GM12874 (cell line): Measurements from ENCODE around the gene KLF17.

Experiments used
- TF ChIP-seq, protein P1 (sequence below): IDR thresholded peaks from 2 replicates; pipeline ENCODE4 v1.5.1; 2011; ENCODE audit warnings: low read depth, mild to moderate bottlenecking, control low read depth, low read length, moderate library complexity; ENCODE audit not compliant: insufficient read depth

KLF17 gene

DNA sequence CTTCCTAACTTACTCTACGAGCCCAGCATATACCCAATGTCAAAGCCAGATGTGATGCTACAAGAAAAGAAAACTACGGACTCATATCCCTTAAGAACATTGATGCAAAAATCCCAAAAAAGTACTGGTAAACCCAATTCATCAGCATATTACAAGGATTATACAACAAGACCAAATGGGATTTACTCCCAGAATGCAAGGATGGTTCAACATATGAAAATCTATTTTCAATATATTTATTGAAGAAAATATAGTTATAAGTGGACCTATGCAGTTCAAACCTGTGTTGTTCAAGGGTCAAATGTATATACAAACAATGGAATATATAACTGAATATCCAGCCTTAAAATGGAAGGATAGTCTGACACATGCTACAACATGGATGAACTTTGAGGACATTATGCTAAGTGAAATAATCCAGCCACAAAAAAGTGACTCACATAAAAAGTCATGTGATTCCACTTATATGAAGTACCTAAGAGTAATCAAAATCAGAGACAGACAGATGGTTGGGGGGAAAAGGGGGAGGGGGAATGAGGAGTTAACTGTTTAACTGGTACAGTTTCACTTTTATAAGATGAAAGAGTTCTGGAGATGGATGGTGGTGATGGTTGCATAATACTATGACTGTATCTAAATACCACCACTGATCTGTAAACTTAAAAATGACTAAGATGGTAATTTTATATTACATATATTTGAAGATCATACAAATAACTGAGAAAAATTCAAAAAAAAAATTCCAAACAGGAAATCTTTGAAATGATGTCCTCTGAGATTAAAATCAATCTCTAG, 26.5 kb downstream of the KLF17 start:
- TF ChIP-seq, protein P1, sequence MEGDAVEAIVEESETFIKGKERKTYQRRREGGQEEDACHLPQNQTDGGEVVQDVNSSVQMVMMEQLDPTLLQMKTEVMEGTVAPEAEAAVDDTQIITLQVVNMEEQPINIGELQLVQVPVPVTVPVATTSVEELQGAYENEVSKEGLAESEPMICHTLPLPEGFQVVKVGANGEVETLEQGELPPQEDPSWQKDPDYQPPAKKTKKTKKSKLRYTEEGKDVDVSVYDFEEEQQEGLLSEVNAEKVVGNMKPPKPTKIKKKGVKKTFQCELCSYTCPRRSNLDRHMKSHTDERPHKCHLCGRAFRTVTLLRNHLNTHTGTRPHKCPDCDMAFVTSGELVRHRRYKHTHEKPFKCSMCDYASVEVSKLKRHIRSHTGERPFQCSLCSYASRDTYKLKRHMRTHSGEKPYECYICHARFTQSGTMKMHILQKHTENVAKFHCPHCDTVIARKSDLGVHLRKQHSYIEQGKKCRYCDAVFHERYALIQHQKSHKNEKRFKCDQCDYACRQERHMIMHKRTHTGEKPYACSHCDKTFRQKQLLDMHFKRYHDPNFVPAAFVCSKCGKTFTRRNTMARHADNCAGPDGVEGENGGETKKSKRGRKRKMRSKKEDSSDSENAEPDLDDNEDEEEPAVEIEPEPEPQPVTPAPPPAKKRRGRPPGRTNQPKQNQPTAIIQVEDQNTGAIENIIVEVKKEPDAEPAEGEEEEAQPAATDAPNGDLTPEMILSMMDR: no peak

GRCh38 chr1:44146536-44147361, 28.1 kb downstream of the KLF17 start:
- TF ChIP-seq, protein P1: no peak

DNA sequence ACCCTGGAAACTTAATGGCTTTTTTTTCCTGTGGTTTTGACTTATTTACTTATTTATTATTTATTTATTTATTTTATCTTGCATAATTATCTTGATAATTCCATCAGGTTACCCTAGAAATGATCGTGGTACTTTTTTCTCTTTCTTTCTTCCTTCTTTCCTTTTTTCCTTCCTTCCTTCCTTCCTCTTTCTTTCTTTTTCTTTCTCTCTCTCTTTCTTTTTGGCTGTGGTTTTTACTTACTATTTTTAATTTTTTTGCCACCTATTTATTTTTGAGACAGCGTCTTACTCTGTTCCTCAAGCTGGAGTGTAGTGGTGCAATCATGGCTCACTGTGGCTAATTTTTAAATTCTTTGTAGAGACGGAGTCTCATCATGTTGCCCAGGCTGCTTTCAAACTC, 29.0 kb downstream of the KLF17 start:
- TF ChIP-seq, protein P1: no peak

DNA sequence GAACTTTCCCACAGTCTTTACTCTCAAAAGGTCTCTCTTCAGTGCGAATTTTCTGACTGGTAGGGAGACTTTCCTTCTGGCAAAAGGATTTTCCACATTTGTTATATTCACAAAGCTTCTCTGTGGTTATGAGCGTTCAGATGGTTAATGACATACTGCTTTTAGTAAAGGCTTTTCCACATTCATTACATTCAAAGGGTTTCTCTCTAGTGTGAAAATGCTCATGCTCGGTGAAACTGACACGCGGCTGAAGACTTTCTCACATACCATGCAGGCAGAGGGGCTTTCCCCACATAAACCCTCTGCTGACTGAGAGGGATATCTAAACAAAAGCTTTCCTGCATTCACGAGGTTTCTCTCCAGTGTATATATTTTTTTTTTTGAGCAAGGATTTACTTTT, 32.7 kb downstream of the KLF17 start:
- TF ChIP-seq, protein P1: no peak

DNA sequence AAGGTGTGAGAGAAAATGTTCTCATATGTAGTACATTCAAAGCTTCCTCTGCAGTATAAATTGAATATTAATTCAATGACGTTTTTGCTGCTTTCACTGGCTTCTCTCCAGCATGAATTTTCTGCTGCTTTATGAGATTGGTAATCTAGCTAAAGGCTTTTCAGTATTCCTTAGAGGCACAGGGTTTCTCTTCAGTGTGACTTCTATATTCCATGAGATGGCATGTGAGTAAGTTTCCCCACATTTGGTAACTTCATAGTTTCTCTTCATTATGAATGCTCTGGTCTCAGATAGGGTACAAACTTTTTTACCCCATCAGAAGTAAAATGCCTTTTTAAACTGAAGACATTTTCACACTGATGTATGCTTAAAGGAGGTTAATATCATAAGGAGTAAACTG, 33.2 kb downstream of the KLF17 start:
- TF ChIP-seq, protein P1: no peak

GRCh38 chr1:44152692-44153091, 34.1 kb downstream of the KLF17 start:
- TF ChIP-seq, protein P1: no peak

DNA sequence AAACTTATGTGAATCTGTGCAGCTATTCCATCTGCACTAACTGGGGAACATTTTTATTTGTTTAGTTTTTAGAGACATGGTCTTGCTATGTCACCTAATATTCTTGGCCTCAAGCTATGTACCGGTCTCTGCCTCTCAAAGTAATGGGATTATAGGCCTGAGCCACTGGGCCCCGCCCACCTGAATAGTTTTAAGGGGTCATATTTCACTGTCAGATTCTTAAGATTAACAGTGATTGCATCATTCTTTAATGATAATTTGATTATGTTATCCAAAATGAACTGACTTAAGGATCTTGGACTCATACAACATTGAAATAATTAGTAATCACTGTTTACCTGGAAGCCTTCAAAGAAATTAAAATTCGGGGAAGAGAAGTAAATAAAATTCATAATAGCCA, 35.4 kb downstream of the KLF17 start:
- TF ChIP-seq, protein P1: no peak
